Prostate gland (tissue), 2 donors: Measurements from ENCODE around the gene ZNF488.

Experiments used
- POLR2AphosphoS5 ChIP-seq: sonication (generic); formaldehyde crosslinking; IDR thresholded peaks from one replicate; pipeline ENCODE4 v1.6.1; 2017; ENCODE audit warnings: antibody characterized with exemption
- TF ChIP-seq, protein P1 (sequence below), 4 experiments: fragments of 200-600 bp in 2 of 4; fragments of 450-650 bp in 2 of 4; sonication (generic) in 2 of 4; IDR thresholded peaks; 1 replicate in 3 of 4; 2 replicates in 1 of 4; pipeline ENCODE4 v1.5.1; 2016 to 2019; ENCODE audit warnings: antibody characterized with exemption in 4 of 4, mild to moderate bottlenecking in 2 of 4, moderate library complexity in 2 of 4

DNA sequence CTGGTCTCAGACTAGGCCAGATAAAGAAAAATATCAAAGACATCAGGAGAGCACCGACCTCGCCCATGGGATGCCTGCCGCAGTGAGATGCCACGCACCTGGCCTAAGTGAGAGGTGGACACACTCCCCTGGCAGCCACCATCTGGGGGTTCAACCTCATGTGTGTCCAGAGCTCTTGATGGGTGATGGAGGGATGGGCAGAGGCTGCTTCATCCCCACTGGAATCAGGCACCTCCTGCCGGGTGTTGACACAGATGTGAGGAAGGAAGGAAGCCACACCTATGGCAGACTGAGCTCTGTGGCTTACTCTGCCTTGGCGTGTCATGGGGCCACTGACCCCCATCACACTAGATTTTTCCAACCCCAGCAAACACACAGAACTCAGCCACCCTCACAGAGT, 11.4 kb downstream of the ZNF488 start:
- TF ChIP-seq, protein P1, sequence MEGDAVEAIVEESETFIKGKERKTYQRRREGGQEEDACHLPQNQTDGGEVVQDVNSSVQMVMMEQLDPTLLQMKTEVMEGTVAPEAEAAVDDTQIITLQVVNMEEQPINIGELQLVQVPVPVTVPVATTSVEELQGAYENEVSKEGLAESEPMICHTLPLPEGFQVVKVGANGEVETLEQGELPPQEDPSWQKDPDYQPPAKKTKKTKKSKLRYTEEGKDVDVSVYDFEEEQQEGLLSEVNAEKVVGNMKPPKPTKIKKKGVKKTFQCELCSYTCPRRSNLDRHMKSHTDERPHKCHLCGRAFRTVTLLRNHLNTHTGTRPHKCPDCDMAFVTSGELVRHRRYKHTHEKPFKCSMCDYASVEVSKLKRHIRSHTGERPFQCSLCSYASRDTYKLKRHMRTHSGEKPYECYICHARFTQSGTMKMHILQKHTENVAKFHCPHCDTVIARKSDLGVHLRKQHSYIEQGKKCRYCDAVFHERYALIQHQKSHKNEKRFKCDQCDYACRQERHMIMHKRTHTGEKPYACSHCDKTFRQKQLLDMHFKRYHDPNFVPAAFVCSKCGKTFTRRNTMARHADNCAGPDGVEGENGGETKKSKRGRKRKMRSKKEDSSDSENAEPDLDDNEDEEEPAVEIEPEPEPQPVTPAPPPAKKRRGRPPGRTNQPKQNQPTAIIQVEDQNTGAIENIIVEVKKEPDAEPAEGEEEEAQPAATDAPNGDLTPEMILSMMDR (IDR thresholded peaks at IDR 0.05), result no peak
- TF ChIP-seq POLR2AphosphoS5, result no peak
